ENCODE results near the gene MYEOV.
A peak's percentile ranks its signal among the peaks of the same experiment; 100 is the strongest.

MYEOV gene

DNA sequence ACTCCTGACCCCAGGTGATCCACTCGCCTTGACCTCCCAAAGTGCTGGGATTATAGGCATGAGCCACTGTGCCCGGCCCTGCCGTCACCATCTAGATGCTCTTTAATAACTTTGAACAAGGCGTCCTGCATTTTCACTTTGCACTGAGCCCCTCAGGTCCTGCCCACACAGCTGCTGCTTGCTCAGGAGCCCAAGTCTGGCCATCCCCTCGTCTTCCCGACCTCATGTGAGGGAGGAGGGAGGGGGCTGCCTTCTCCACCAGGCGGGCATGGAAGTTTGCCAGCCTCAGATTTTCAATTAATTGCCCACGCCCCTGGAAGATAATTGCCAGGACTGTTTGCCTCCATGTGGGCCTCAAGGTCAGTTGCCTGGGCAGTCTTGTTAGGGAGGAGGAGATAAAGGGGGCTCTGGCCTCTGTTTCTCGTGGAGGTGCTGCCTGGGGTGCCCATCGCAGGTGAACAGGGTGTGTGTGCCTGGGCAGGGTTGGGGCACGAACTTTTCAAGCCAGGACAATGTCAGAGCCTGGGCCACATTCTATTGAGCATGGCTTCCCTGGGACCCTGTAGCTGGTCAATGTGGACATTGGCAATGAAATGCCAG is 27.9 kb upstream of the MYEOV start:
- DNase-seq (ENCODE audit: low spot score), result no peak

DNA sequence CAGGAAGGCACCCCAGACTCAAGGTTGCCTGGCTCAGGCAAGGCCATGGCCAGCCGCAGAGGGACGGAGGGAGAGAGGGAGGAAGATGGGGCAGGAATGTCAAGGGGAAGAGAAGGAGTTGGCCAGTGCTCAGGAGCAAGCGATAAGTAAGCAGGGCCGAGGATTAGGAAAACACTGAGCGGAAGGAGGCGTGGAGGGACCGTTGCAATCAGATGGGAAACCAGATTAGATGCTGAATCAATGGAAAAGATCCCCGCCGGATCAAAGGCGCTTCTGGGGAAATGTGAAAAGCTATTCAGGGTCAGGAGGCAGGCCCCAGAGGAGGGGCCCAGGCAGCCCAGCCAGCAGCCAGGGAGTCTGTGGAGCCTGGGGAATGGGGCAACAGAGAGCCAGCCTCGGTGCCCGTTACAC is 26.6 kb upstream of the MYEOV start:
- DNase-seq (ENCODE audit: low spot score), result no peak

DNA sequence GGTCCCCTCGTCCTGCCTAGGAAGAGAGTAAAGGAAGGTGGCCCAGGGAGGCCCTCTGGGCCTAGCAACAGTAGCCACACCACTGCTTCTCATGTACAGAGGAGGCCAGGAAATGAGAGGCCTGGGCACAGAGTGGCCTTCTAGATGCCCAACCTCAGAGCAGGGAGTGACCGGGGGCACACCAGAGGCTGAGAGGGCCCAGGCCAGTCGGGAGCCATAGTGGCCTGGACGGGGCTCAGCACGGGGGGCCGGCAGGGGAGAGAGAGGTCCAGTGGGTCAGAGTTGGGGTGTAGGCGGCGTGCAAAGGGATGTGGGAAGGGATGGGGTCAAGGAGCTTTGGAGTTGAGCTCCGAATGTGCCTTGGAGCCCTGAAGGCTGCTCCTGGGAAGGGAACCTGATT is 25.0 kb upstream of the MYEOV start:
- DNase-seq (ENCODE audit: low spot score), result no peak

DNA sequence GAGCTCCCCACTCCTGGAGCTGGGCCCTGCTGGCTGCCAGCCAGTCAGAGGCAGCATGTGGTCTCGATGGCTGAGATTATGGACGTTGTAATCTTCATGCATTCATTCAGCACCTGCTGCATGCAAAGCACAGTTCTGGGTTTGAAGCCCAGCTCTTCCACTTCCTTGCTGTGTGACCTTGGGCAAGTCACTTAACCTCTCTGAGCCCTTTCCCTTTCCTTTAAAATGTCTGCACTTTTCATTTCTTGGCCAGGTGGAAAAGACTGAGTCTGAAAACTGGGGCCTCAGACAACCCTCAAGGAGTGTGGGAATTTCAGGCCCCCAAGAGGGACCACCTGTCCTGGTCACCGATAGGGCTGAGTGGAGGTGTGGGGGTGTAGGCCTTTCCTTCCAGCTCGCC is 24.6 kb upstream of the MYEOV start:
- DNase-seq (ENCODE audit: low spot score), result no peak

DNA sequence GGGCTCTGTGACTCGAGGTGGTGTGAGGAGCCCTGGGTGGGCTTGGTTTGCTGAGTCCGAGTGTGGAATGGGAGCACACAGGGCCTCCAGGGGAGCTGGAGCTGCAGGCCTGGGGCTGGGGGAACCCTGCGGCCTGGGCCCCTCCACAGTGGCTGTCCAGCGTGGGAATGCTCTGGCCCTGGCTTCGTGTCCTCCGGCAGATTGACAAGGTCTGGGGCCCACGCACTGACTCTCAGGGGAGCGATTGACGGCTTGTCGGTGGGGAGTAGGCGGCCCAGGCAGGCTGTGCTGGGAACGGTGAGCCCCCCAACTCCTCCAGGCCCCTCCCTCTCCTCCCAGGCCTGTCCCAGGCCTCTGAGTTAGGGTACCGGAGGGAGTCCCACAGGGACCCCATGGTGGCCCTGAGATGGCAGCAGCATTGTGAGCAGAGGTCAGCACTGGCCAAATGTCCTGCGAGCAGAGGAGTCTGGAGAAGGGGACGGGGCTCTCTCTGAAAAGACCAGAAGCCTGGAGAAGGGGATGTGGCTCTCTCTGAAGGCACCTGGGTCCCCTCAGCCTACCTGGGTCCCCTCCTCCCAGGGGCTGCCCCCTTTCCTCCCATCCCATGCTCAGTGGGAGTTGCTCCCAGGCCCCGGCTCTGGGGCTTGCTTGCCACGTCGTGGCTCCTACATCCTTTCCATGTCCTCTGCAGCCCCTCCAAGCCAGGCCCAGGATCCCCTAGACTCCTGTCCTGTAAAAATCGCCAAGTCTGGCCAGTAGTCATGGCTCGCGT is 23.8 kb upstream of the MYEOV start:
- no peak for DNase-seq (ENCODE audit: low spot score)

DNA sequence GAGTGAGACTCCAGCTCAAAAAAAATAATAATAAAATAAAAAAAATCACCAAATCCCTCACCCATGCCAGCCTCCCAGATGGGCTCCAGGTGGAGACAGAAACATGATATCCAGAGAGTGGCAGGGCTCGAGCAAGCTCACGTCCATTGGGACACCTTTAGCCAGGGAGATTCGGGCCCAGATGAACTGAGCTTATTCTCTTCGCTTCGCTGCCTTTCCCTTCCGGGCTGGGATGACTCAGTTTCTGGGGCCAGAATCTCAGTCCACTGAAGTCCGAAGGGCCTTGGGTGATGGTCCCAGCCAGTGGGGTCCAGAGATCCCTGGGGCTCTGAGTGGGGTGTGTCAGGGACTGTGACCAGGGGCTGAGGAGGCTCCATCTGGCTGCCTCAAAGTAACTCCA is 23.0 kb upstream of the MYEOV start:
- DNase-seq (ENCODE audit: low spot score), result no peak

DNA sequence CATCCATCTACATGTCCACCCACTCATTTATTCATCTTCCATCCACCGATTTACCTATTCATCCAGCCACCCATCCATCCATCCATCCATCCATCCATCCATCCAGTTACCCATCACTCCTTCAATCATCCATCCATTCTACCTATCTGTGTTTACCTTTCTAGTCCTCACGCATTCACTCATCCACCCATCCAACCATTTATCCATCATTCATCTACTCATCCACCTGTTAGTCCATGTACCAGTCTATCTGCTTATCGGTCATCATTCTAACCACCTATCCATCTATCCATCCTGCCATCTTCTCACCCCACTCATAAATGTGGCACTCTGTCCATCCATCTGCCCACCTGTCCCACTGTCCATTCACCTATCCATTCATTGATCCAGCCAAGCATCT is 21.9 kb upstream of the MYEOV start:
- no peak for DNase-seq (ENCODE audit: low spot score)

DNA sequence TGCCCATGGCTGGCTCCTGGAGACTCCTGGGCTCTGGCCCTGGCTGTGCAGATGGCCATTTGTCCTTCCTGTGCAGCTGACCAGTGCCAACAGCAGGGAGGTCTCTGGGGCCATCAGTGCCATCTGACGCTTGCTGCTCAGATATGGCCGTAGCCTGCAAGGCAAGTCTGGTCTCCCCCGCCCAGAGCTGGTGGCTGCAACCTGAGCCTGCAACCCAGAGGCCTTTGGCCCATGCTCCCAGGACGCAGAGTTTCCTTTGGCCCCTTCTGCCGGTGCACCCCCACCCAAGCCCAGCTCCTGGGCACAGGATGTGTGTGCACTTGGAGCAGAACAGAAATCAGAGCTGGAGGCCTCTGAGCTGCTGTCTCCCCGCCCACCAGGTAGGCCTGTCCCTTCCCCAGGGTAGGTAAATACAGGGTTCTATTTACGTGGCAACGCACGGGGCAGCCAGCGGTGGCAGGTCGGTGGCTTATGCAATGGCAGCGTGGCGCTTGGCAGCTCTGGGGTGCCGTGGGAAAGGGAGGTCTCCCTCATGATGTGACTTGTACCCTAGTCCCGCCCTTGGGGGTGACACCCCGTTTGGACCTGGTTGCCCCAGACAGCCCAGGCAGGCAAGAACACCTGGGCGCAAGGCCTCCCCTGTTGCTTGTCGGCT is 21.0 kb upstream of the MYEOV start:
- no peak for DNase-seq (ENCODE audit: low spot score)

DNA sequence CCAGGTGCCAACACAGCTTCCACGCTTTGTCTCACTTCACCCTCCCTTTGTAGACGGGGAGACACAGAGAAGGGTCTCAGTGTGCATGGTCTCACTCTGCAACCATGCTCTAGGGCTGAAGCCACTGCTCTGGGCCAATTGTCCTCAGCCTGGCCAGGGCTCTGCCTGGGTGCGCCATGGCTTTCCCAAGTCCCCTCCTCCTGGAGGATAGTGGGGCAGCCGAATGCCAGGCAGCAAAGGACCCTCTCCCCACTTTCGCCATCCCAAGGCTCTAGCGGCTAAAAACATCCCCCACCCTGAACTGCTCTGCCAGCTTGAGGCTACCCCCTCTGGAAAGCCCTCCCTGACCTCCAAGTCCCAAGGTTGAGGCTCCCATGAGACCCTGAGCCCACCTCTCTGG is 20.4 kb upstream of the MYEOV start:
- no peak for DNase-seq (ENCODE audit: low spot score)

DNA sequence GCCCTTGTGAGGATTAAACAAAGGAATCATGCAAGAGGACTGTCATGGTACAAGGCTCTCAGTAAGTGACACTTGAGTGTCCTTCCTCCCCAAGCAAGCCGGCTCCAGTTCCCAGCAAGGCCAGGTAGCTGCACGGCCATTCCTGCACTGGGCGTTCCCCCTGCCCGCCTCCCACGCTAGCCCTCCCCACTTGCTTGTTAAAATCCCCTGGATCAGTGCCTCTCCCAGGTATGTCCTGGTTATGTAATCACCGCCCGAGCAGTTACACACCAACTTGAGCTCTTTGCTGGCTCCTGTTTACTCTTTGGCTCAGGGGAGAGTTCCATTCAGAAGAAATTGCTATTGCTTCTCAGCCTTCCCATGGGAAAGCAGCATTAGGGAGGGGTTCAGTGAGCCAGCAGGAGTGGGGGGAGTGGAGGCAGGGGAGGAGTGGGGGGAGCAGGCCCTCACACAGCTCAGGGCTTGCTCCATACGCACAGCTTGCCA is 19.4 kb upstream of the MYEOV start:
- DNase-seq (ENCODE audit: low spot score), result no peak

DNA sequence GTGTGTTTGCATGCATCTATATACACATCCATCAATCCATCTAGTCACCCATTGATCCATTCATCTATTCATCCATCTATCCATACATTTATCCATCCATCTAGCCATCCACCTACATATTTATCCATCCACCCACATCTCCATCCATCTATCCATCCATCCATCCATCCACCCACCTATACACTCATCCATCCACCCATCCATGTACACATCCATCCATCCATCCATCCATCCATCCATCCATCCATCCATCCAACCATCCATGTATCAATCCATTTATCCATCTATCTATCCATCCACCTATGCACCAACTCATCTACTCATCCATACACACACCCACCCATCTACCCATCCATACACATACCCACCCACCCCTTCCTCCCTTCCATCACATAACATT is 18.8 kb upstream of the MYEOV start:
- no peak for DNase-seq (ENCODE audit: low spot score)

DNA sequence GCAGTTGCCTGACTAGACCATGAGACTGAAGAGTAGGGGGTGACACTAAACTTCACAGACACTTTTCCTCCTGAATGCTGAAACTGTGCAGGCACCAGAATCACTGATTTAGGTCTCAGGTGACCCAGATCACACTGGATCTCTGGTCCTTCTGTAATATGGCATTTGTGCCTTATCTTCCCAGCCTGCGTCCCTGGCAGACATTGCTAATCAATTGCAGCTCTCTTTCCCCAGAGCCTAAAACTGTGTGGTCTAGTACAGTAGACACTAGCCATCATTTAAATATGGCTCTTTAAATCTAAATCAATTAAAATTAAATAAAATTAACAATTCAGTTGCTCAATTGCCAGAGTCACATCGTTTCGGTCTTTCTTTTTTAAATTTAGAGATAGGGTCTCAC is 17.8 kb upstream of the MYEOV start:
- DNase-seq (ENCODE audit: low spot score), result no peak

DNA sequence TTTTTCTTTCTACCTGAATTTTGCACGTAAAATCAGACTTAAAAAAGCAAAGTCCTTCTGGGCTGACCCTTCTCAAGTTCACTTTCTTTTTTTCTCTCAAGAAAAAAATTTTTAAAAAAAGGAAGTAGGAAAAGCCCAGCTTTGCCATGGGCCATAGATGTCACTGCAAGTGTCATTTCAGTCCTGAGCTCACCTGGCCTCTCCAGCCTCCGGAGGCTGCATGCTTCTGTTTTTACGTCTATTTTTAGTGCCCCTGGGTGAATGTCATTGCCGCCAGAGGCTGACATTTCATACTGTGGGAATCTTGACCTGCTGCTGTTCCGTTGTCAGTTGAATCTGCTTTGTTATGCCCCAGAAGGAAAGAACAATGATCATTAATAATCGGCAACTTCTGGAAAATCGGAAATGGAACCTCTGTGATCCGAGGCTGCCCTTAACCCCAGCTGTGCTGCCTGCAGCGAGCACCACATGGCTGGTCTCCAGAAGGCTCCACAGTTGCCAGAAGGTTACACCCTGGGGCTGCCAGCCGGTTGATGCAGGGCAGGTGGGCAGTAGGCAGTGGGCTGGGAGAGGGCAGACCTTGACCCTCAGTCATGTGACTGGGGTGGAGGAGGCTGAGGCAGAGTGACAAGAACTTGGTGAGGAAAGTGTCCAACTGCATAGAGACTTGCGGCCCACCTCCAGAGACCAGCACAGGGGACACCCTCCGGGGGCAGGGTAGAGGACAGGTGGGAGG is 16.7 kb upstream of the MYEOV start:
- no peak for DNase-seq (ENCODE audit: low spot score)

DNA sequence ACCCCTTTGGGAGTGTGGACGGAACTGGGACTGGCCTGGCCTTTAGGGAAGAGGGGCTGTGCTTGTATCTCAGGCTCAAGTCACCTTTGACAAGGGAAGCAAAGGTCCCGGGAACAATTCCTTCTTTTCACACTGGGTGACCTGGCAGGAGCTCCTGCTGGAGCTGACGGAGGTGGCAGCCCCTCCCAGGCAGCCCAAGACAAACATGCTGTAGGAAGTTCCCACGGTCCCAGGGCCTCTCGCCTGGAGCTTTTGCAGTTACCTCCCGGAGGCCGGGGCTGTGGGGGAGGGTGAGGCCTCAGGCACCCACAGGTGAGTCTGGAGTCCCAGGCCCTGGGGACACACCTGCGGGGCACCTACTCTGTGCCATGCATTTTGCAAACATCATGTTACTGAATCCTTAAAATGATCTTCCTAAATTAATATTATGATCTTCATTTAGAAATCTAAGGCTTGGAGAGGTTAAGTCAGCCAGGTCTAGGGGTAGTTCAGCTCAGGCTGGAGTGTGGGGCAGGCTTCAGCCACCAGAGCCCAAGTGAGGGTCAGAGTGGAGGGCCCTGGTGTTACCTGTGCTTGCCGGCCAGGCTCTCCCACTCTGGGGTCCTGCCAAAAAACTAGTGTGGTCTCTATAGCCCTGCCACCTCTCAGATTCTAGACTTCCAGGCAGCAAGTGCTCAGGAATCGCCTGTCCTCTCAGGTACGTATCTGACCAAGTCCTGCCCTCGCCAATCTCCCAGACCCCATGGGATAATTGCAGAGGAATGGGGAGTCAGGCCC is 15.7 kb upstream of the MYEOV start:
- no peak for DNase-seq (ENCODE audit: low spot score)

DNA sequence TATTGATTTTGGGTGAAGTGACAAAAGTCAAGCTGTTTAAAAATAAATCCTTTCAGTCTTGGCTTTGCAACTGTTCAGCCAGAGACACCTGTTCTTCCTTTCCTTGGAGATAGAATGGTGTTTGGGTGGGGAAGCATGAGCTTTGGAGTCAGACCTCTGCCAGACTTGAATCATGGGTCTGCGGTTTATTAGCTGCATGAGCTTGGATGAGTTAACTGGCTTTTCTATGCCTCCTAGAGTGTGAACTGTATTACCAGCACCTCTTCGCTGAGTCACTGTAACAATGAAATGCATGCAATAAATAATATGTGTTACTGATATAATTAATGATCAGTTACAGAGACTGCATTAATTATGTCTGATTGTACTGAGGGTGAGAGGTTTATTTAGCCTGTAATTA is 13.5 kb upstream of the MYEOV start:
- peak; percentile 80 for DNase-seq (ENCODE audit: low spot score)

DNA sequence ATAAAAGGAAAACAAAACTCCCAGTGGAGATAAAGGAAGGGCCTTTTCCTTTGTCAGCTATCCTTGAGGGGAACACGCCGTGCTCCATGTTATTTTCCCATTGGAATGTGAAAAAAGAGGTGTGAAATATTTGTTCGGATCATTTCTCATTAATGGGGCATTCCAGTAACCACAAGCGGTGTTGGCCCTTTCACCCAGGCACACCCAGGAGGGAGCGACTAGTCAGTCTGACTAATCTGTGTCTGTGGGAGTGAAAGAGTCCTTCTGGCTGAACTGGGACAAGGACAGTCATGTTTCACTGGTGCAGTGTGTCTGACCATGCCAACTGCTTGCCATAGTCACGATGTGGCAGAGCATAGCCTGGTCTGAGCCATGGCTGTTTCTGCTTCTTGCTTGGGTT is 13.0 kb upstream of the MYEOV start:
- DNase-seq (ENCODE audit: low spot score), result peak; percentile 92

DNA sequence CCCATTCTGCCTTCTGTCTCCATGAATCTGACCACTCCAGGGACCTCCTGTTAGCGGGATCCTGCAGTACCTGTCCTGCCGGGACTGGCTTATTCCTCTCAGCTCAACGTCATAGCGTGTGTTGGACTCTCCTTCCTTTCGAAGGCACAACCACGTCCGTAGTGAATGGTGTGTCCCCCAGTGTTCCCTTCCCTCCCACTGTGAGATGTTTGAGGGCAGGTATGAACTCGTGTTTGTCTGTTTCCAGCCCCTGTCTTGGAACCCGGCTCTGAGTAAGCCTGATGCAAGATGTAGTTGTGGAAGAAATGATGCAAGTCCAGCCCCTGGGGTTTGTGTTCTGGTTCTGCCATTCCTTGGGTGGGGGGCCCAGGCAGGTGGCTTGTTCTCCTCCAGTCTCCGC is 10.5 kb upstream of the MYEOV start:
- no peak for DNase-seq (ENCODE audit: low spot score)

DNA sequence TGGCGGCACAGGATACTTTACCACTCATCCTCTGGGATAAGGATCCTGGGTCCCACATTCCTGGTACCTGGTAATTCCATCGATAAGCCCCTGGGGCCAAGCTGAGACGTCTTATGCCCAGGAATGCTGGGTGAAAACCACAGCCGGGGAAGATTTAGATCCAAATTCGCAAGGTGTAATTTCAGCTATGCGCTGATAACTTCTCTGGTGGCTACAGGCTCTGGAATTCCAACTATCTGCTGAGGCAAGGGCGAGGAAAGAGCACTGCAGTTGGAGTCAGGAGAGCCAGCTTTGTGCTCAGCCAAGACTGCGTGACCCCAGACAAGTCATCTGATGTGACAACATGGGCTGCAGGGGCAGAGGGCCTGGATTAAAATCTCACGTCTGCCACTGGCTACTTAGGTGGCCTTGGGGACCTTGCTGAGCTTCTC is 9.9 kb upstream of the MYEOV start:
- no peak for DNase-seq (ENCODE audit: low spot score)

DNA sequence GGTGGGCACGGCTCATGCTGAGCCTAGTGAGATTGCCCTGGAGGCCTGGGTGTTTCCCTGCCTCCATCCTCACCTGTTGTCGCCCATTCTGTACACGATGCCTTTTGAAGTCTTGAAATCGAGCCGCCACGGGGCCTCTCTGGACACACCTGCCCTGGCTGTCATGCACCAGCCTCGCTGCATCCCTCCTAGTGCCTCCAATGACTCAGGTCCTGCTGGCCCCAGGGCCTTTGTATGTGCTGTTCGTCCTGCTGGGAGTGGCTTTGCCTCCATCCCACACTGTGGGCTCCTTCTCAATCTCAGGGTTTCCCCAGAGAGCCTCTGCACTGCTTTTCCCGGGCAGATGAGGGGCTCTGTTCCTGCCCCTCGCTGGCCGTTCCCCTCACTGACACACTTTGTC is 8.9 kb upstream of the MYEOV start:
- no peak for DNase-seq (ENCODE audit: low spot score)

DNA sequence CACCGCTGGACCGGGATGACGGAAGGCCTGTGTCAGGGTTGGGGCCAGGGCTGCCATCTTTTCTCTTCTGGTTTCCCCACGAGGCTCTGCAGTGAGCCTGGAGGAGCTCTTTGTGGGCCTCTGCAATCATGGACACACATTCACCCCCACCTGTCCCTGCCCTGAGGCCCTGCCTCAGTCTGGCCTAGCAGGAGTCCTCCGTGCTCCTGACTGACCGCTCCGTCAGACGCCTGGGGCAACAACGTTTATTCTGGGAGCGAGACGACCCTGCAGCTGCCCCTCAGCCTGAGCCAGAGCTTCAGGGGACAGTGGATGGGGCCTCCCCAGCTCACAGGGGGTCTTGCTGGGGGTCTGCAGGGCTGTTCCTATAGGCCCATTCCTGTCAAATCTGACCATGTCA is 8.2 kb upstream of the MYEOV start:
- no peak for DNase-seq (ENCODE audit: low spot score)

DNA sequence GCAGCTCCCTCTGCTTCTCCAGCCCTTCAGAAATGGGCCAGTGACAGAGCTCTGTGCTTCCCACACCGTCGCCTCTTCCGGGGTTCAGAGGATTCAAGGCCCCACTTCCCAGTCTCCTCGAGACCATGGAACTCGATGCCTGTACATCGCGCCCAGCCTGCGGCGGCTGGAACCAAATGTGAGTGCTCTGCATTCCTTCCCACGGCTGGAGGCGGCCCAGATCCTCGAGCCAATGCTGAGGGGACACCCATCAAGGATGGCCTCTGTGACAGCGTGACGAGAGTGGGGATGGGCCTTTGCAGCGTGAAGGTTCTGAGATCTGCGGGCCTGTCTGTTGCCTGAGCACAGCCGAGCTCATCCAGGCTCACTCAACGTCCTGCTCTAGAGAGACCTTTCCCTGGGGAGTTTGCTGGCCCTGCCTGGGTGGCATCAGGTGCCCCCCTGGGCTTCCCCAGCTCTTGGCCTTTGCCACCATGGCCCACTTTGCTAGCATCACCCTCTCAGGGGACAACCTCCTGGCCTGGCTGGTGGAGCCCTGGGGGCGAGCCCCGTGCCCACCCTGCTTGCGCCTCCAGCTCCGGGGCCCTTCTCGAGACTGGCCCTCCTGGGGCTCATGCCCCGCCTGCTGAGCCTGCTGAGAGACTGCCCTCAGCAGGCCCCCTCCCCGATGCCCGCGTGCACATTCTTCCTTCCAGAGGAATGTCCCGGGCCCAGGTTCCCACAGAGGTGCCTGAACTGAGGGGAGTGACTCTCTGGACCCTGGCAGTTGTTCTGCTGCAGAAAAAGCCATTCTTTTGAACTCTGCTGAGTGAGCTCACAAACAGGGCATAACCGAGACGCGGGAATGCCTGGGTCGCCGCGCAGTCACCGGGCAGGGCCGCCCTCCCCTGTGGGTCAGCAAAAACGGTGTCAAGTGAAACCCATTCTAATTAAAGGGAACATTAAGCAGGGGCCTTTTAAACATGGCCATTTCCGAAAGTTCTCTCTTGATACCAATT is 7.3 kb upstream of the MYEOV start:
- no peak for DNase-seq (ENCODE audit: low spot score)
